DOHH2 (cell line): ENCODE results near the gene GOLGA8R.
"Not testable (repeated sequence)": the region's sequence is repeated elsewhere in the genome, so short reads cannot be mapped to it uniquely, and the experiment has no call there.

Source experiments
- EZH2phosphoT487 ChIP-seq: fragments of 200-600 bp; sonication (generic); IDR thresholded peaks from 2 replicates; pipeline ENCODE4 v1.6.1; 2017; ENCODE audit warnings: borderline replicate concordance, mild to moderate bottlenecking, antibody characterized with exemption, low read length, moderate library complexity, mixed read lengths
- TF ChIP-seq, protein P1 (sequence below): fragments of 200-600 bp; sonication (generic); IDR thresholded peaks from one replicate; pipeline ENCODE4 v1.5.1; 2014; ENCODE audit warnings: antibody characterized with exemption, mild to moderate bottlenecking, low read depth, low read length; ENCODE audit not compliant: poor library complexity, severe bottlenecking

DNA sequence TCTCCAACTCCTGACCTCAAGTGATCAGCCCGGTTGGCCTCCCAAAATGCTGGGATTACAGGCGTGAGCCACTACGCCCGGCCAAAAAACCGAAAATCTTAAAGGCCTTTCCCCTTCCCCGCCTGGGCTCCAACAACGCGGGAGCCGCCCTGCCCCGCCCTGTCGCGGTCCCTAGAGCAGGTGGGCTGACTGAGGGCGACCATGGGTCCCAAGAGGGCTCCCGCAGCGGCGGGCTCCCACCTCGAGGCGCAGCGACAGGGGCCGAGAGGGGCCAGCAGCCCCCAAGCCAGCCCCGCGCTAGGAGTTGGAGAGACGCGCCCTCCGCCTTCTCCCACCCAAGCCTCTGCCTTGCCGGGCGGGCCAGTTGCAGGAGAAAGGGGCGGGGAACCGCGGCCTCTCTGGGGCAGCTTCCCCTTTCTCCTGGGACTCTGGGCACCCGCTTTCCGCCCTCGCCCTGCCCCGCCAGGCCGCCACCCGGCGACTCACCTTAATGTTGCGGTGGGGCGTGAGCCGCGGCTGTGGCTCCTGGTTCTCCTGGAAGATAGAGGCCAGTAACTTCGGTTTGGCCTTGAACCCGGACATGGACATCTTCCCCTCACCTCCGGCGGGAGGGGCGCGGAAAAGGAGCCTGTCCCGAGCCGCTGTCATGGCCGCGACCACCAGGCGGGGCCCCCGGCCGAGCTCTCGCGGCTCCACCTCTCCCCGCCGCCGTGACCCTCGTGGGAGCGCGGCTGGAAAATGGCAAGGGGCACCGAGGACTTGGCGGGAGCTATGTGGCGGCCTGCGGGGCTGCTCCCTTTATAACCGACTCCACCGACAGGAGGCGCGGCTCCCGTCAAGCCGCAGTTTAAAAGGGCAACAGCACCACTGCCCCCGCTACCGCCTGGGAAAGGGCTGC, 21.0 kb downstream of the GOLGA8R start, which contains the start of gene CHRFAM7A:
- TF ChIP-seq, protein P1, sequence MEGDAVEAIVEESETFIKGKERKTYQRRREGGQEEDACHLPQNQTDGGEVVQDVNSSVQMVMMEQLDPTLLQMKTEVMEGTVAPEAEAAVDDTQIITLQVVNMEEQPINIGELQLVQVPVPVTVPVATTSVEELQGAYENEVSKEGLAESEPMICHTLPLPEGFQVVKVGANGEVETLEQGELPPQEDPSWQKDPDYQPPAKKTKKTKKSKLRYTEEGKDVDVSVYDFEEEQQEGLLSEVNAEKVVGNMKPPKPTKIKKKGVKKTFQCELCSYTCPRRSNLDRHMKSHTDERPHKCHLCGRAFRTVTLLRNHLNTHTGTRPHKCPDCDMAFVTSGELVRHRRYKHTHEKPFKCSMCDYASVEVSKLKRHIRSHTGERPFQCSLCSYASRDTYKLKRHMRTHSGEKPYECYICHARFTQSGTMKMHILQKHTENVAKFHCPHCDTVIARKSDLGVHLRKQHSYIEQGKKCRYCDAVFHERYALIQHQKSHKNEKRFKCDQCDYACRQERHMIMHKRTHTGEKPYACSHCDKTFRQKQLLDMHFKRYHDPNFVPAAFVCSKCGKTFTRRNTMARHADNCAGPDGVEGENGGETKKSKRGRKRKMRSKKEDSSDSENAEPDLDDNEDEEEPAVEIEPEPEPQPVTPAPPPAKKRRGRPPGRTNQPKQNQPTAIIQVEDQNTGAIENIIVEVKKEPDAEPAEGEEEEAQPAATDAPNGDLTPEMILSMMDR = not testable (repeated sequence)
- TF ChIP-seq EZH2phosphoT487 = not testable (repeated sequence)
